Stomach (tissue), 4 donors: ENCODE data around the gene CHMP3.
"Not testable (repeated sequence)": the region's sequence is repeated elsewhere in the genome, so short reads cannot be mapped to it uniquely, and the experiment has no call there.

ENCODE experiments used
- CTCF ChIP-seq, 7 experiments: fragments of 450-650 bp in 4 of 7; fragments of 200-600 bp in 3 of 7; sonication (generic) in 3 of 7; IDR thresholded peaks; one replicate each; pipeline ENCODE4 v1.5.1; 2016 to 2019; ENCODE audit warnings: antibody characterized with exemption in 7 of 7, control low read depth in 2 of 7, mild to moderate bottlenecking in 1 of 7
- EP300 ChIP-seq: sonication (generic); formaldehyde crosslinking; IDR thresholded peaks from one replicate; pipeline ENCODE4 v1.6.1; 2017; ENCODE audit warnings: antibody characterized with exemption
- POLR2A ChIP-seq, 4 donors: fragments of 450-650 bp; IDR thresholded peaks; one replicate each; pipeline ENCODE4 v1.6.1; 2016; ENCODE audit warnings: antibody characterized with exemption in 4 of 4, control low read depth in 2 of 4, mild to moderate bottlenecking in 1 of 4, moderate library complexity in 1 of 4

- not testable (repeated sequence) for TF ChIP-seq POLR2A (IDR thresholded peaks at IDR 0.05); CTCF (IDR thresholded peaks at IDR 0.05); EP300
These were observed 18.8 kb downstream of the CHMP3 start for GRCh38 chr2:86544278-86545099.
